Mesendoderm (in vitro differentiated cells): ENCODE measurements around the gene MACROD1.

Source experiments
- DNase-seq: peaks from one replicate; pipeline ENCODE4 v3.0.0; 2013
- H2AK5ac ChIP-seq: 2 replicates; pipeline ENCODE4 v1.6.1; 2013; ENCODE audit warnings: low read length, inconsistent platforms
- H2BK120ac ChIP-seq: 2 replicates; pipeline ENCODE4 v1.6.1; 2013; ENCODE audit warnings: low read depth, mild to moderate bottlenecking, low read length, moderate library complexity, mixed read lengths
- H2BK15ac ChIP-seq: replicated peaks from 2 replicates; pipeline ENCODE4 v1.6.1; 2013; ENCODE audit warnings: low read depth, mild to moderate bottlenecking, moderate library complexity
- H2BK5ac ChIP-seq: 2 replicates; pipeline ENCODE4 v1.6.1; 2013; ENCODE audit warnings: low read length, inconsistent platforms
- H3K18ac ChIP-seq: 2 replicates; pipeline ENCODE4 v1.6.1; 2013; ENCODE audit warnings: mild to moderate bottlenecking, low read length, mixed read lengths
- H3K23ac ChIP-seq: one replicate; pipeline ENCODE4 v1.6.1; 2013; ENCODE audit warnings: low read length
- H3K27ac ChIP-seq: 2 replicates; pipeline ENCODE4 v1.5.1; 2013; ENCODE audit warnings: low read depth, mild to moderate bottlenecking, inconsistent platforms, low read length, moderate library complexity
- H3K27me3 ChIP-seq: 2 replicates; pipeline ENCODE4 v1.6.1; 2013; ENCODE audit warnings: low read length, control low read depth, mild to moderate bottlenecking, inconsistent platforms; ENCODE audit not compliant: insufficient read depth, poor library complexity
- H3K36me3 ChIP-seq: 2 replicates; pipeline ENCODE4 v1.6.1; 2013; ENCODE audit warnings: low read length, inconsistent platforms; ENCODE audit not compliant: control insufficient read depth, insufficient read depth
- H3K4ac ChIP-seq: one replicate; pipeline ENCODE4 v1.6.1; 2013; ENCODE audit warnings: low read depth, mild to moderate bottlenecking, low read length, moderate library complexity
- H3K4me1 ChIP-seq: 2 replicates; pipeline ENCODE4 v1.6.1; 2013; ENCODE audit warnings: low read depth, low read length, inconsistent platforms; ENCODE audit not compliant: control insufficient read depth
- H3K4me2 ChIP-seq: 2 replicates; pipeline ENCODE4 v1.6.1; 2013; ENCODE audit warnings: low read length
- H3K4me3 ChIP-seq: 2 replicates; pipeline ENCODE4 v1.5.1; 2013; ENCODE audit warnings: mild to moderate bottlenecking, low read length
- H3K56ac ChIP-seq: one replicate; pipeline ENCODE4 v1.6.1; 2013; ENCODE audit warnings: low read length
- H3K79me1 ChIP-seq: 2 replicates; pipeline ENCODE4 v1.6.1; 2013; ENCODE audit warnings: low read length, inconsistent platforms
- H3K79me2 ChIP-seq: 2 replicates; pipeline ENCODE4 v1.6.1; 2013; ENCODE audit warnings: mild to moderate bottlenecking, low read length; ENCODE audit not compliant: control insufficient read depth, insufficient read depth
- H3K9ac ChIP-seq: 2 replicates; pipeline ENCODE4 v1.6.1; 2013; ENCODE audit warnings: low read length, inconsistent platforms
- H4K5ac ChIP-seq: one replicate; pipeline ENCODE4 v1.6.1; 2013; ENCODE audit warnings: low read length
- H4K8ac ChIP-seq: one replicate; pipeline ENCODE4 v1.6.1; 2013; ENCODE audit warnings: low read depth, mild to moderate bottlenecking, control low read depth, low read length, moderate library complexity
- WGBS: extraction: QIAGEN DNeasy Blood & Tissue Kit; methylation state at CpG from one replicate; pipeline ENCODE4 v1.1.7; 2013; ENCODE audit warnings: low lambda C conversion rate, missing lambda C conversion rate; ENCODE audit not compliant: insufficient coverage; ENCODE audit errors: extremely low coverage; 5-methylcytosine and 5-hydroxymethylcytosine counted together

Gene MACROD1

DNA sequence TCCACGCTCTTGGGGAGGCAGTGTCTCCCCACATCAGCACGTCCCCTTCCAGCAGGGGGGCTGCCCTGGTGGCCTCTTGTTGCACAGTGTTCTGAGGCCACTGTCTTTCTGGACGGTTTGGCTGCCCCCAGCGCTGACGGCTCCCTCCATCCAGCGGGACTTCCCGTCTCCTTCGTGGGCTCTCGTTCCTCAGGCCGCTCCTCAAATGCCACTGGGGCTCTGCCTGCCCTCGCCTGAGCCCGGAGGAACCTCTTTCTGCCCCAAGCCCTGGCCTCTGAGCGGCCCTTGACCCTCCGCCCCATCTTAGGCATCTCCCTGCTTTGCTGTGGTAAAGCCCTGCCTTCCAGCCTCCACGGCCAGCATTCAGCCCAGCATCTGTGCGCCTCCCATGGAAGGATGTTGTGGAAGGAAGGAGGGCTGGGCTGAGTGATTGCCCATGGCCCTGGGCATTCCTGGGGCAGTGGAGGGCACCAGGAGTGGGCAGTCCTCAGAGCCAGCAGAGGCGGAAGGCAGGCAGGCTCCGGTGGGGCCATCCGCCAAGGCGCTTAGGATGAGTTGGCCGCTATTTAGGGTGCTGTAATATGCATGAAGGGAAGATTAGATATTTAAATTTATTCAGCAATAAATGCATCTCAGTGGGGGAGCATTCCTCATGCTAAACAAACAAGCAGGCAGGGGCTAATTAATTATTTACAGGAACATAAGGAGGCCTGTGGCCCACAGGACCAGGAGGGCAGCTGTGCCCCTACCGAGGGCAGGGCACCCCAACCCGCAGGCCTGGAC lies 161.9 kb downstream of the MACROD1 start:
- H2BK15ac ChIP-seq: no peak overlapping the region
- no peak overlapping the region for H3K27ac ChIP-seq
- no peak overlapping the region for H4K8ac ChIP-seq
- H3K4me1 ChIP-seq: no peaks in the 10 kb centered on the region
- no peak overlapping the region for H4K5ac ChIP-seq
- no CpG with 5 or more reads among the region's 23 CpGs for WGBS
- no peak overlapping the region for H3K4me3 ChIP-seq
- no peak overlapping the region for H3K4me2 ChIP-seq
- H3K56ac ChIP-seq: no peak overlapping the region
- no peak overlapping the region for H3K18ac ChIP-seq
- no peak overlapping the region for H3K23ac ChIP-seq
- peaks cover 15% of the 10 kb centered on the region for H3K27me3 ChIP-seq
- H3K36me3 ChIP-seq: no peaks in the 10 kb centered on the region
- no peak for DNase-seq
- H3K9ac ChIP-seq: no peak overlapping the region
- H3K79me1 ChIP-seq: no peaks in the 10 kb centered on the region
- no peak overlapping the region for H2AK5ac ChIP-seq
- no peaks in the 10 kb centered on the region for H3K79me2 ChIP-seq
- H3K4ac ChIP-seq: no peak overlapping the region
- no peak overlapping the region for H2BK5ac ChIP-seq
- no peak overlapping the region for H2BK120ac ChIP-seq

GRCh38 chr11:64001484-64002420 lies 164.2 kb downstream of the MACROD1 start:
- no peaks in the 10 kb centered on the region for H3K79me1 ChIP-seq
- no peak overlapping the region for H3K9ac ChIP-seq
- H2BK5ac ChIP-seq: no peak overlapping the region
- no peak overlapping the region for H2BK120ac ChIP-seq
- H3K4ac ChIP-seq: no peak overlapping the region
- H3K4me3 ChIP-seq: no peak overlapping the region
- H3K23ac ChIP-seq: no peak overlapping the region
- no peak overlapping the region for H2BK15ac ChIP-seq
- H4K8ac ChIP-seq: no peak overlapping the region
- H3K4me2 ChIP-seq: no peak overlapping the region
- no peak overlapping the region for H3K27ac ChIP-seq
- no peak overlapping the region for H2AK5ac ChIP-seq
- H3K56ac ChIP-seq: no peak overlapping the region
- peaks cover 2% of the 10 kb centered on the region for H3K4me1 ChIP-seq
- no peaks in the 10 kb centered on the region for H3K79me2 ChIP-seq
- H3K27me3 ChIP-seq: peaks cover 9% of the 10 kb centered on the region
- peaks cover 6% of the 10 kb centered on the region for H3K36me3 ChIP-seq
- no CpG with 5 or more reads among the region's 23 CpGs for WGBS
- DNase-seq: no peak
- H3K18ac ChIP-seq: no peak overlapping the region
- H4K5ac ChIP-seq: no peak overlapping the region

DNA sequence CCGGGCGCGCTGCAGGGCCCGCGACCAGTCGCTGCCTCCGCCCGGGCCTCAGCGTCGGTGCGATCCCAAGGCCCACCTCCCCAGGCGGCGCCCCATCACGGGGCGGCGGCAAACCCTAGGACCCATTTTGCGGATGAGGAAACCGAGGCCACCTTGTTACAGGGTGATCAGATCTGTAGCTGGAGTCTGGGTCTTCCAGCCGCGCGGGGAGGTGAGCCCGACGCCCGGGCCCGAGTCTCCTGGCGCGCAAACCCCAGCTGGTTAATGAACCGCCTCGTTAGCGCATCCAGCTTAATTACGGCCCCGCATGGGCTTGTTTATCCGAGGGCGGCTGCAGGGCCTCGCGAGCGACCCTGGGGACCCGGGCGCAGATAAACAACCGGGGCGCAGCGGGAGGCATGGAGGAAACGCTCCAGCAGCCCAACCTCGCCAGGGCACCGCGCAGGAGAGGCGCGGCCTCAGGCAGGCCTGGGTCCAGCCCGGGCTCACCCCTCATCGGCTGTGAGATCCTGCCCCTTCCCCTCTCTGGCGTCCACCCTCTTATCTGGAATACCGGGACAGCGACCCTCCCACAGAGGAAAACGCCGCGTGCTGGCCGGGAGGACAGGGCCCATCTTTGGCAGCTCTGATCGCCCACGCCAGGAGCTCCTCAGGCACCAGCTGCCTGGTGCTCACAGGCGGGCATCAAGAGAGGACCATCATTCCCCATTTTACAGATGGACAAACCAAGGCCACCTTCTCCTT lies 165.0 kb downstream of the MACROD1 start:
- Histone ChIP-seq H2BK15ac (no peak overlapping the region), H3K4ac (no peak overlapping the region), H3K79me2 (no peaks in the 10 kb centered on the region), H3K18ac (no peak overlapping the region), H2BK5ac (no peak overlapping the region), H3K27me3 (peaks cover 1% of the 10 kb centered on the region), H3K4me2 (peak overlapping the region; percentile 40), H2AK5ac (no peak overlapping the region), H4K5ac (no peak overlapping the region), H3K36me3 (peaks cover 8% of the 10 kb centered on the region), H4K8ac (no peak overlapping the region), H3K4me1 (peaks cover 2% of the 10 kb centered on the region), H3K4me3 (no peak overlapping the region), H3K79me1 (no peaks in the 10 kb centered on the region), H2BK120ac (no peak overlapping the region), H3K27ac (no peak overlapping the region), H3K9ac (no peak overlapping the region), H3K56ac (peak overlapping the region; percentile 64), H3K23ac (no peak overlapping the region)
- no CpG with 5 or more reads among the region's 60 CpGs for WGBS
- no peak for DNase-seq

- H3K56ac ChIP-seq: peak overlapping the region; percentile 64
- no peak overlapping the region for H3K27ac ChIP-seq
- no peak overlapping the region for H3K4me3 ChIP-seq
- H2AK5ac ChIP-seq: no peak overlapping the region
- no peak overlapping the region for H2BK5ac ChIP-seq
- peak overlapping the region; percentile 48 for H3K9ac ChIP-seq
- no peaks in the 10 kb centered on the region for H3K79me2 ChIP-seq
- no peak overlapping the region for H3K18ac ChIP-seq
- H3K27me3 ChIP-seq: no peaks in the 10 kb centered on the region
- no peak overlapping the region for H2BK120ac ChIP-seq
- DNase-seq: peak; percentile 84
- WGBS: no CpG with 5 or more reads among the region's 67 CpGs
- H4K8ac ChIP-seq: no peak overlapping the region
- no peak overlapping the region for H2BK15ac ChIP-seq
- no peak overlapping the region for H3K4ac ChIP-seq
- no peak overlapping the region for H3K23ac ChIP-seq
- H3K36me3 ChIP-seq: peaks cover 8% of the 10 kb centered on the region
- peaks cover 2% of the 10 kb centered on the region for H3K4me1 ChIP-seq
- H4K5ac ChIP-seq: no peak overlapping the region
- H3K4me2 ChIP-seq: peak overlapping the region; percentile 48
- no peaks in the 10 kb centered on the region for H3K79me1 ChIP-seq
These were observed 165.7 kb downstream of the MACROD1 start for GRCh38 chr11:64000026-64000739.

GRCh38 chr11:63999349-64000025 lies 166.4 kb downstream of the MACROD1 start:
- Histone ChIP-seq H3K9ac (peak overlapping the region; percentile 65), H2BK5ac (no peak overlapping the region), H3K4me2 (peak overlapping the region; percentile 48), H3K27ac (no peak overlapping the region), H3K27me3 (no peaks in the 10 kb centered on the region), H3K36me3 (peaks cover 10% of the 10 kb centered on the region), H3K4me1 (peaks cover 2% of the 10 kb centered on the region), H3K18ac (no peak overlapping the region), H3K4me3 (no peak overlapping the region), H2AK5ac (no peak overlapping the region), H3K79me2 (no peaks in the 10 kb centered on the region), H4K5ac (no peak overlapping the region), H4K8ac (no peak overlapping the region), H3K56ac (peak overlapping the region; percentile 78), H3K79me1 (no peaks in the 10 kb centered on the region), H2BK120ac (no peak overlapping the region), H2BK15ac (no peak overlapping the region), H3K23ac (no peak overlapping the region), H3K4ac (no peak overlapping the region)
- peak; percentile 94 for DNase-seq
- no CpG with 5 or more reads among the region's 59 CpGs for WGBS
